HG02588 (cell line): ENCODE data around the gene HTRA2.
A peak's percentile ranks its signal among the peaks of the same experiment; 100 is the strongest.

Experiments
- ATAC-seq: cut with Tn5 transposase; IDR thresholded peaks from one replicate; pipeline ENCODE4 v1.9.1; 2021; ENCODE audit warnings: mild to moderate bottlenecking, moderate library complexity; ENCODE audit not compliant: unreplicated experiment

HTRA2 gene

DNA sequence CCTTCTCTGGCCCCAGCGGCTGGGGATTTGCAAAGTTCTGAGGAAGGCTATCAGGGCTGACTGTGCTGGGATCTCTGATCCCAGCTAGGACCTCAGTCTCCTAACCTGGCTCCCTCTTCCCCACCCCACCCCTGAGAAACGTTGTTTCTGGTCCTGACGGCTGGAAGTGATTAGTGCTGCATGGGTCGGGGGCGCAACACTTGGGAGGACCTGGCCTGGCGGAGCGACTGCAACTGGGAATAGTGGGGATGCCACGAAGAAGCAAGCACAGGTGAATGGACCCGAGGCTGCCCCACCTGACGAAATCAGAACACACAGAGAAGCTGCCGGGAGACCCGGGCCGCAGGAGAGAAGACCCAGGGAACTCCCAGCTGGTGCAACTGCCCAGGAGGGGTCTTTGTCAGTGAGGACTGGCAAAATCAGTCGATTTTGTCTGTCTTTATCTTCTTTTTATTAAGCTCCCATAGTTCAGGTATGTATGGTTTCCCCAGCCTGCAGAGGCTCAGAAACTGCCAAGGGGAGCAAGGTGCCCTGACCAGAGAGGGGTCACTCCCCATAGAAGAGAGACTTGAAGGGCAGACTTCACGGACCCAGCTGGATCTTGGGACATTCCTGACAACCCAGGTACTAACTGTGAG lies 29.7 kb upstream of the HTRA2 start:
- no peak for ATAC-seq

DNA sequence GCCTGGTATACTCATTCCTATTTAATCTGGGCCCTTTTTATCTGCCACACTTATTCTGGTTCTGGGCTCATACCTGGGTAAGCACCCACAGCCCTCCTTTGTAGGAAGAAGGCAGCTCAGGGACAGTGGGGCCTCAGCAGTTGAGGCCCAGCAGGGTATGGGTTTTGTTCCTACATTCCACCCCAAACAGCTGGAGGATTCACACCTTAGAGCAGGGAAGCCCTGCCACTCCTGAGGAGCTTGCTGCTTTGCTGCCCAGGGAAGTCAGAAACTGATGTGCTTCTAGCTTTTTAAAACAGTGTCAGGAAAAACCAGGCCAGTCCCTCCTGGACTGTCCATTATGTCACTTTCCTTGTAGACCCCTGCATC lies 29.2 kb upstream of the HTRA2 start:
- no peak for ATAC-seq

DNA sequence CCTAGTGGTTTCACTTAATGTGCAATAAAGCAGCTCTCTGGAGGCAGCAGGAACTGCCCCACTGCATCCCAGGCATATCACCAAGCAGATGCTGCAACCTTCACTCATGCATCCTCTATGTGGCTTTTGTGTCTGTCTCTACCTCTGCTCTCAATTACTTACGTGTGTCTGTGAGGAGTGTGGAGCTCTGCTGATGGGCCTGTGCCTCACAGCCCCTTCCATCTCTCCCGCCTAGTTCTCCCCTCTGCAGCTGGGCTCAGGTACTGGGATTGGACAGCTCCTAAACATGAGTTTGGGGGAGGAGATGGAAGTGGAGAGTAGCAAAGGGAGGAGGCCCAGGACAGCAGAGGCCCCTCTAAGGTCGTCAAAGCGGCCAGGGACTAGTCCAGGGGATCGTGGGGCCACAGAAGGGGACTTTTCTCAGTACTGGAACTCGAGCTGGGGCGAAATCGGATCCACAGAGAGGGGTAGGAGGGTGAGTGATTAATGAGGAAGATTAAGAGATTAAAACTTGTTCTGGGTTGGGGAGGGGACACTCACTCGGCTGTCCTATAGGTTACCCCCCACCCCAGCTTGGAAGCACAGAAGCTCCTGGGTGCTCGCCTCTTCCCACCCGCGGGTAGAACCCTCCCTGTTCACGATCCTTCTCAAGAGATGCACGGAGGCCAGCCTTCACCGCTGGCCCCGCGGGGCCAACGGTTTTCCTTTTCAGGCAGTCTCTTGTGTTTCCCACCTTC lies 28.2 kb upstream of the HTRA2 start:
- ATAC-seq: no peak

DNA sequence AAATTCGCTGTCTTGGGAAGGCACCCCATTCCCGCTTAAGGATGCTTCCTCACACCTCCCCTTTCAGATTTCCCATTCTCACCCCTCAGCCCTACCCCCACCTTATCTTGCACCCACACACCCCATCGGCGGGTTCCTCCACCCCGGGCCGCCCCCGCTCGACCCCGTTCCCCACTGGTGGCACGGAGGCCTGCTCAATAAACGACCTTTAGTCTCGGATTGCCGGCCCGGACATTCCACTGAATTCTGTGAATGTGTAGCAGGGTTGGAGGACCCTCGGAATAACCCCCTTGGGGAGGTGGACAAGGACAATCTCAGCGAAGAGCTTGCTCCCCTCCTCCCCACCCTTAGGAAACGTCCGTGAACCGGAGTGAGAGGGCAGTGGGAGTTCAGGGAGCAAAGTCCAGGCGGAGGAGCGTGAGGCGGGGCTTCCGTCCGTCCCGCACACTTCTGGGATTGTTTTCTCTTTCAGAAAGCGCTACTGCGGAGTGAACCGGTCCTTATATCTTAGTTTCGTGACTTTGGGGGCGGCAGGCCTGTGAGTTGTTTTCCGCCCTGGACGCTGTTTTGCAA lies 27.5 kb upstream of the HTRA2 start:
- ATAC-seq: no peak

DNA sequence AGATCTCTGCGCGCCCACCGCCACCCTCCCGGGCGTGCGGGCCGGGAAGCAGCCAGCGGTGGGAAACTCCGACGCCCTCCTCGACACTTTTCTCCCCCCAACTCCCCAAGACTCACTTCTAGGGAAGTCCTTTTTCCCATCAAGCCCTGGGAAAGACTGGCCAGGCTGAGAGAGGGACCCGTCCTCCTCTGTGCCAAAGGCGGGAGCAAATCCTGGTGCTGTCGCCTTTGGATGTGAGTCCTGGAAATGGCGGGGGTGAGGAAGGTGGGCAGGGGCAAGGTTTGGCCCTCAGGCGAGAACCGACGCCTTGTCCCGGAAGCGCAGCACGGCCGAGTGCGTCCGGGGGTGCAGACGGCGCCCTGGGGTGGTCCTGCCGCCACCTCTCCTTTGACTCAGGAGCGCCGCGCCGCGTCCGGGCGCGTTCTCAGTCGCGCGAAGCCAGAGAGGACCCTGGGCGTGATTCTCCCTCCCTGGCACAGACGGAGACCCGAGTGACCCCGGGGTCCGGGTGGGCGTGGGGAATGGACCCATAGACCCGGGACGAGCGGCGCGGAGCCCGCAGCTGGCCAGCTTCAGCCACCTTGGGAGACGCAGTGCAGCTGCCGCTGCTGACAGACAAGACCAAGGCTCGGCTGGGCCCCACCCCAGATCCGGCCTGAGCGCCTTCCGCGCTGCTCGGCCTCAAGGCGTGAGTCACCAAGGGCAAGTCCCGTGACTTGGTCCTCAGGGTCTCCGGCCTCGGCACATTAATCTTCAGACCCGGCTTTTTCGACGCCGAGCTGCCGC lies 26.8 kb upstream of the HTRA2 start:
- ATAC-seq: peak; percentile 27

DNA sequence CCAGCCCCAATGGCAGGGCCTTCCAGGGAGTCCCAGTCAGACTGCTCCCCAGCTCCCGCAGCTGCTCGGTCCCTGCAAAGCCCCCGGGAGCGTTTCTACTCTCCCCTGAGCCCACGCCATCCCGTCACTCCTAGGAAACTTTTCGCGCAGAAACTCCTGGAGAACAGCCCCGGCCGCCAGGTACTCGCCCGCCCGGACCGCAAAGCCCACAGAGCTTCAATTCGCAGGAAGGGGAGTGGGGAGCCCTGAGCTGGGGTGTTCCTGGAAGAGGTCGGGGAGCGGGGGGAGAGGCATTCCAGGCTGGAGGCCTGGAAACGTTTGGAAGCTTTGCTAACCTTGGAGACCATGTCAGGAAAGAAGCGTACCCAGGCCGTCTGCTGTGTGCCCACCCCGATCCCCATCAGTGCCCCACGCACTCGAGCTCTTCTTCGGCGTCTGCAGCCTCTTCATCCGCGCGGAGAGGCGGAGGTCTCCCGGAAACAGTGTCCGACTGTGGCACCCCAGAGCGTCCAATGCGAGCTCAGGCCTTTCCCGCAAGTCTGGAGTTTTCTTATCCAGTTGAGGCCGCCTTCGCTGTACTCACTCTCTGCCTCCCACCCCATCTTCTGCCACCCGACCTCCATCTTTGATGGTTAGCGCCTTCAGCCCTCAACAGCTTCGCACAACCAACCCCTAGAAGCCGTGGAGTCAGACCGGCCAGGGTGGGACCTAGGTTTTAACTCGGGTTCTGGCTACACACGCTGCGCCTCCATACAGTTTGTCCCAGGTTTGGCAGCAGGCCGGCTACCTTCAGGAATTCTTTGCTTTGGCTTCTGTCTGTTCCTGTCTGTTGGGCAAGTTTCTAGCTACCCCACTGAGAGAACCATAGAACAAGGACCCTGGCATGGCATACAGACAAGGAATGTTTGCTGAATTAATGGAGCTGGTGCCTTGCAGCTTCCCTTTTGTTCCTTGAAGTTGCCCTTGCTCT lies 25.9 kb upstream of the HTRA2 start:
- no peak for ATAC-seq

DNA sequence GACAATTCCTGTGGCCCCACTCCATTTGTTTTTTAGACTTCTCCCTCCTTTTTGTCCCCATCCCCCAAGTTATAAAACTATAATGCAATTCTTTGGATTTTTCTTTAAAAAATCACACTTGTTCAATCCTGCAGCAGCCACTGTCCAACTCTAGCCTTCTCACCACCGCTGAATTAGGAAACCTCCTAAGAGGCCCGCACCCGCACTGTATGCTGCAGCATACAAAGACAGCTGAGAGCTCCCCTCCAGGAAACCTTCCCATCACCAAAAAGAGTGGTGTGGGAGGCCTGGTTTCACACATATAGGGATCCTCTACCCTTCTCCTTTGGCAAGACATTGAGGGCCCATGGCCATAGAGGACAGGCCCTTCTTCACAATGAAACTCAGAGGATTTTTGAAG lies 25.1 kb upstream of the HTRA2 start:
- ATAC-seq: no peak

DNA sequence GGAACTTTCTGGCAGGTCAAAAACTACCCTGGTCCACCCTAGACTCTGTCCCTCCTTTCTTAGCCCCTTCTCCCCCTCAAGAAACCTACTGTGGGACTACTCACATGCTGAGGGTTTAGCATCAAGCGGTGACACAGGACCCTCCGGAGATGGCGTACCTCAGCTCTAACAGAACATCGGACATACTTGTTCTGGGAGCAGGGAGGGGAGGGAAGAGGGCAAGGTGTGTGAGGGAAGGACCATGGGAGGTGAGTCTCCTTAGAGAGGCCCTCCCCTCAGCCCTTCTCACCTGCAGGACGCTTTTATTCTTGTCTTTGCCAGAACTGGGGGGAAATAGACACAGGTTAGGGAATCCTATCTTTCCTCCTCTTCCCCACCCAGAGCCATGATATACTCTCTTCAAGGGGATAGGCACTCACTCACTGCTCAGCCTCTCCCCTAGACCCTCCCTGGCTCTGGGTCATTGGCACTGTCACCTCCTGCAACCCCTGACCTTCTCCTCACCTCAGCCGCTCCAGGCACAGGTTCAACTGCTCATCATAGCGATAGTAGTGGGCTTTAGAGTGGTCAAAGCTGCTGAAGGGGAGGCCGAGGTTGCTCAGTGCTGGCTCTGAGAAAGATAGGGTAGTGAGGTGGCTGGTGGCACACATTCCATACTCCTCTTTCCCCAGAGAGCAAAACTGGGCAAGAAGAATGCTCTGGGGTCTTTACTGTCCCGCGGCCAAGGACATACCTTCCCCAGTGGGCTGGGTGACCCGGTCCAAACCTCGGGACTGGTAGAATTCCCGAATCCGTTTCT lies 24.1 kb upstream of the HTRA2 start:
- no peak for ATAC-seq

DNA sequence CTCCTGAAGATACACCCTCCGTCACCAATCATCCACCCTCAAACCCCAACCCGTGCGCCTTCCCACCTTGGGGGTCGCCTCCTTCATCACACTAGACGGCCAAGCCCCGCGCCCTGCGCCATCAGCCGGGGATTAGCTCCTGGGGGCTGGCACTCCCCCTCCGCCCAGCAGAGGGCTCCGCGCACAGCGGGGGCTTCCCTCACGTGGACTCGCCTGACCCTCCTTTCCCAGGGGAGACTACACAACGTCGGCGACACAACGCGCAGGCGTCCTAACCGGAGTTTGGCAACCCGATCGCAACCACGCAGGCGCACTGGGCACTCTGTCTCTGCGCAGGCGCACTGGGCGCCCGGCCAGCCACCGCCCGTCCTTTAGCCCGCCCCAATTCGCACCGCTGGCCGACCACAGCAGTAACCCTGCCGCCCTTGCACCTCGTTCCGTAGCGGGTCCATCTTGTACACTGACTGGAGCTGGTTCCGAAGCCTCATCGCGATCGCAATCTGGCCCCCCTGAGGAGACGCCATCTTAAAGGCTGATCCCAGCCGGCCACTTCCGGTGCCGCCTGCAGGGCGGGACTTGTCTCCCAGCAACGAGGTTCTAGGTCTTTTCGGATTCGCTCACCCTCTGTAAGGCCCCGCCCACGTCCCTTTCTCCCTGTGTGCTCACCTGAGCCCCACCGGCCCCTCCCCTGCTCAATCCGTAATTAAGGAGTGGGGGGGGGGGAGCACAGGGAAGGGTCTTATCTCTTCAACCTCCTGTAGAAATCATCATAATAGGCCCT lies 22.4 kb upstream of the HTRA2 start, which contains the start of gene PCGF1:
TSS of gene PCGF1 (minus strand) at position 551 of the 781 bp plus-strand sequence. CDS start at position 524, 27 bp downstream.
- ATAC-seq: peak; percentile 88

DNA sequence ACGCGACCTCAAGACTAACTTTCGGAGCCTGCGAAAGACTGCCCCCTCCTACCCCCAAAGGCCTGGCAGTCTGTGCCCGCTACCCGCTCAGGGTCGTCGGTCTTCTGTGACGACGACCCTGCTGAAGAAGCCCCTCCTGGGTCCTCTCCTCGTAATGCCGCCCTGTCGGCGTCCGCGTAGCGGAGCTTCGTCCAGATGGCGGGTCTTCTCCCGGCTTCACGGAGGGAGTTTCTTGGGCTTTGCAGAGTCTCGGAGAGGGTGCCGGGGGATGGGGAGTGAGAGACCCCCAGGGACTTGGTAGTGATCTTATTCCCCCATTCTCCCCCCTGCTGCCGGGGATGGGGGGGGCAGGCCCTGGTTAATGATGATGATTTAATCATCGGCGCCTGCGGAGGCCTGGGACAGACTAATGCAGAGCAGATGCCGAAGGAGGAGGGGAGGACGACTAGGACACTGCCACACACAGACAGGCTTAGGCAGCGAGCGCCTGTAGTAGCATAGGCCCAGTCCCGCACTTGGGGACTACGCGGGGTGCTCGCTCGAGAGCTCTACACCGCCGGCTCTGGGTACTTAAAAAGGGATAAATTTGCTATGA lies 21.7 kb upstream of the HTRA2 start:
- ATAC-seq: no peak

DNA sequence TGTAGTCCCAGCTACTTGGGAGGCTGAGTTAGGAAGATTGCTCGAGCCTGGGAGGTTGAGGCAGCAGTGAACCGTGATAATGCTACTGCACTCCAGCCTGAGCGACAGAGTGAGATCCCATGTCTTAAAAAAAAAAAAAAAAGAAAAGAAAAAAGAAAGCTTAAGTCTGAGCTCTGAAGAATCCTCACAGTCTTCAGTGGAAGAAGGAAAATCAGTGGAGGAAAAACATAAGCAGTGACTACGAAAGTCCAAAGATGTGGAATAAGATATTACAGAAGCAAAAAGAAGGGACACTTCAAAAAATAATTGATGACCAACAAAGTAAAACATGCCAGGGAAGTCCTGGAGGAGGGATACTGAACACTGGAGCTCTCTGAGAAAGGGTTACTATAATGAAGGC lies 19.5 kb upstream of the HTRA2 start:
- ATAC-seq: no peak

DNA sequence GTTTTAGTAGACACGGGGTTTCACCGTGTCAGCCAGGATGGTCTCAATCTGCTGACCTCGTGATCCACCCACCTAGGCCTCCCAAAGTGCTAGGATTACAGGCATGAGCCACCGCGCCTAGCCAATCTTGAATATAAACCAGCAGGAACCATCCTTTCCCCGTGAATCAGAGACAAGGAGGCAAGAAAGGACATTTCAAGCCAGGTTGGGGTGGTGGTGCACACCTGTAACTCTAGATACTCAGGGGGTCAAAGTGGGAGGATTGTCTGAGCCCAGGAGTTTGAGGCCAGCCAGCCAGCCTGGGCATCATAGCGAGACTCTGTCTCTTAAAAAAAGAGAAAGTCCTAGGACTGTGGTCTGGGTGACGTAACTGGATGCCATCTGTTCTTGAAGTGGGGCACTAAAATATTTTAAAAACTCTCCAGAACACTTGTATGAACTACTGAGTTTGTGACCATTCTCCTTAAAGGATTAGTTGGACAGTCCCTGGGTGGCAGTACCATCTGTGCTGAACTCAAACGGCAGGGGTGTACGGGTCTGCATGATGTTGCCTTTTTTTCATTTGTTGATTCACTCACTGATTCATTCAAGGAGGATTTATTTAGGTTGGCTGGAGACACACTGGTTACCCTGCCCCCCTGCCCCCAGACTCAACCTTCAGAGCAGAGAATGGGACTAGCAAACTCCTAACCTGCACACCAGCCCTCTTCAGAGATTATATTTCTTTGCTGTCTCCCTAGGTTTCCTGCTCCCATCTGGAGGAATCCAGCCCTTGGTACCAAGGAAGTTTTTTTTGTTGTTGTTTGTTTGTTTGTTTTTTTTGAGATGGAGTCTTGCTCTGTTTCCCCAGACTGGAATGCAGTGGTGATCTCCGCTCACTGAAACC lies 18.4 kb upstream of the HTRA2 start:
- ATAC-seq: no peak

DNA sequence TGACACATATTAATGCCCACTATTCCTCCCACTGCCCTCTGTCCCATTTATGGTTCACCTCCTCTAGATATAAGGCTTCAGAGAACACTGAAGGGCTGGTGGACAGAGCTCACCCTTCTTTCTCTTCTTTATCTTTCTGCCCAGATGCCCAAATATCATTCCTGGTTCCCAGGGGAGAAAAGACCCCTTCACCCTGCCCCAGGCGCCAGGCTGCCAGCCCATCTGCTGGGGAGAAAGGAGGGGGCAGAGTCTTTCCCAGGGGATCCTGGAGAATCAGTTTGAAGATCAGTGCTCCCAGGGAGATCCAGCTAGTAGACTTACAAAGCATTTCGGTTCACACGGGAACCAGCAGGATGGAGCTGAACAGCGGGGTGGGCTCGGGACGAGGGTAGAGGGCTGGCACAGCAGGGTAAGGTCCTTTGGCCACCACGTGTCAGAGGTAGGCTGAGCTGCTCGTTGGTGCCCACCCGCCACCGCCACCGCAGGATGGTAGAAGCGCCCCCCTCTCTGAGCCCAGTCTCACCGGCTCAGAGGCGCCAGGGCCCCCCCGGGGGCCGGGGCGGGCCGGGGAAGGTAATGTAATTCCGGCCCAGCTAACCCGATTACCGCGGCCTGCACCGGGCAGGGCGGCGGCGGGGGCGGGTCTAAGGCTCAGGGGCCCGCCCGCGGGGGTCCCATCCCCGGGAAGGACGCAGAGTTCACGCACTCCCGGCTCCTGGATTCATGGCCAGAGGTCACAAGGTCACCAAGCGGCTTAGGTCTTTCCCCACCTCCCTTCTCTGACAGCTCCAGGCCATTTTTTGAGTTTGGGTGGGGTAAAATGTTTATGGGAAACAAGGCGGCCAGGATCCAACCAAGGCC lies 16.8 kb upstream of the HTRA2 start:
- ATAC-seq: no peak

DNA sequence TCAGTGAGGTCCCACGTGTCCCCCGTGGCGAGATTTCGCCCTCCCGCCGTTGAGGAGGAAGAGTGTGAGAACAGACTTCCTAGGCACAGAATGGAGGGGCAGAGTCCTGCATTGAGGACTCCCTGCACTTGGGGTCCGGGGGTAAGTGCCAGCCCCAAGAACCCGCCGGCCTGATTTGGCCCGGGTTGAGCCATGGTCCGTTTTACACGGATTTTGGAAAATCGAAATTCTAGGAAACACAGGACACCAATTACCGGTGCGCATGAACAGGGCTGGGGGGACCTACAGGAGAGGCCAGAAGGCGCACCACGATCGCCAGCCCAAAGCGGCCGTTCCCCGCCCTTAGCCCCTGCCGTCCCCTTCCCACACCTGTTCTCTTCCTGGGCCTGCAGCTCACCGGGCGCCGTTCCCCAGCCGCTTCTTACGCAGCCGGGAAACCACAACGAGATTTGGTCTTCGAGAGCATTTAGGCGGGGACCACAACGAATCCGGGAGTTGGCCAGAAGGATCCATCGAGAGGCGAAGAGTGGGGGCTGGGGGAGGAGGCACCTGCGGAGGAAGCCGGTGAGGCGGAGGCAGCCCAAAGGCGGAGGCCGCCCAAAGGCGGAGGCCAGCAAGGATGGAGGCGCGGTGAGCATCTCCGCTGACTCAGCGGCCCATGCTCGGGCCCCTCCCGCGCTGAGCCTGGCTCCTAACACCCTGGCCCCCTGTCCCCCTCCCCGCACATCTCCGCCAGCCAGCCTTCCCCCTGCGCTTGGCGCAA lies 15.9 kb upstream of the HTRA2 start:
- ATAC-seq: no peak

DNA sequence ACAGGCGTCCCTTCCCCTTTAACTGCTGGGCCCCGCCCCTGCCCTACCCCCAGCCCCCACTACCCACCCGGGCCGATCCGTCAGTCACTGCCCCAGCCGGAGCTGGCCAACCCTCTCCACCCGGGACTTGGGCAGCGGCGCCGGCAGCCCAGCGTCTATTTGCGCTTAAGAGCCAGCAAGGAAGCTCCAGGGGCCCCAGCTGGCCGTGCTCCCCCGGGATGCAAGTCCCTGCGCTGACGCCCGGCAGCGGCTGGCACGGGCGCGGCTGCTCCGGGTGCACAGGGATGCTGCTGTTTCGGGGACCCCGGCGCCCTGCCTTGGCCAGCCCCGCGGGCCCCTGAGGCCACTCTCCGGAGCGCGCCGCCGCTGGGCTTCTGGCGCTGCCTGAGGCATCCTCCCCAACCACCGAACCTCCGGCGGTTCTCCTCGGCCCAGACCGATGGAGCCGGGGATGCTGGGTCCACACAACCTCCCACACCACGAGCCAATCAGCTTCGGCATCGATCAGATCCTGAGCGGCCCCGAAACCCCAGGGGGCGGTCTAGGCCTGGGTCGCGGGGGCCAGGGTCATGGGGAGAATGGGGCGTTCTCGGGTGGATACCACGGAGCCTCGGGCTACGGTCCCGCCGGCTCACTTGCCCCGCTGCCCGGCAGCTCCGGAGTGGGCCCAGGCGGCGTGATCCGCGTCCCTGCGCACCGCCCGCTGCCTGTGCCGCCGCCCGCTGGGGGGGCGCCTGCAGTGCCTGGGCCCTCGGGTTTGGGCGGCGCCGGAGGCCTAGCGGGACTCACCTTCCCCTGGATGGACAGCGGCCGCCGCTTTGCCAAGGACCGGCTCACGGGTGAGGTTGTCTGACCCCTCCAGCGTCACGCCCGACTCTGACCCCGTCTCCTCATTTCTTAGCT lies 15.1 kb upstream of the HTRA2 start, which contains the start of gene TLX2:
TSS of gene TLX2 (plus strand) at position 83 of the 903 bp plus-strand sequence. CDS start at position 440, 357 bp downstream.
- no peak for ATAC-seq
